Caco-2 (cell line): Measurements from ENCODE around the gene ZNF761. TPM values are rescaled to one million over a fixed set of nuclear protein-coding genes. Genes with fewer than 3 reads are reported as not detected.
A peak's percentile ranks its signal among the peaks of the same experiment; 100 is the strongest.
"Not testable (repeated sequence)": the region's sequence is repeated elsewhere in the genome, so short reads cannot be mapped to it uniquely, and the experiment has no call there.

ENCODE experiments used
- BruUV-seq: library from RNA; stranded (reverse); fragments of 400-500 nt; replicated peaks from 2 replicates; lab custom pipeline; 2021; lab: Mats Ljungman, UMichigan
- CTCF ChIA-PET: fragments of 300-600 bp; sonication (Branson Sonifier 250); formaldehyde crosslinking; loops from one replicate; lab custom pipeline; 2022; ENCODE audit warnings: antibody characterized with exemption; lab: Charles Lee
- POLR2A ChIA-PET: fragments of 300-600 bp; sonication (Branson Sonifier 250); formaldehyde crosslinking; loops from one replicate; lab custom pipeline; 2022; ENCODE audit warnings: antibody characterized with exemption; lab: Charles Lee
- DNase-seq, 2 experiments: peaks; one replicate each; pipeline versions ENCODE4 v3.0.0 to v3.0.0-alpha.2; 2020 to 2022
- H3K27me3 ChIP-seq: replicated peaks from 2 replicates; pipeline ENCODE4 v1.6.0; 2011; ENCODE audit warnings: low read length; ENCODE audit not compliant: control insufficient read depth, insufficient read depth
- H3K36me3 ChIP-seq: 2 replicates; pipeline ENCODE4 v1.5.1; 2011; ENCODE audit warnings: low read length; ENCODE audit not compliant: control insufficient read depth, insufficient read depth
- H3K4me1 ChIP-seq: fragments of 250-450 bp; sonication (Bioruptor Pico); 2 replicates; pipeline ENCODE4 v1.5.1; 2020; ENCODE audit warnings: mild to moderate bottlenecking
- H3K4me3 ChIP-seq: 2 replicates; pipeline ENCODE4 v1.5.1; 2011; ENCODE audit warnings: low read depth, mild to moderate bottlenecking, control low read depth, low read length
- H3K9me3 ChIP-seq: fragments of 250-450 bp; sonication (Bioruptor Pico); 2 replicates; pipeline ENCODE4 v1.5.1; 2020; ENCODE audit warnings: mild to moderate bottlenecking, moderate library complexity
- H3K27ac Mint-ChIP-seq: one replicate; pipeline ENCODE4 v1.8.0; 2022; ENCODE audit warnings: mixed read lengths; ENCODE audit not compliant: unreplicated experiment
- H3K27me3 Mint-ChIP-seq: one replicate; pipeline ENCODE4 v1.8.0; 2022; ENCODE audit warnings: mixed read lengths; ENCODE audit not compliant: insufficient read depth, unreplicated experiment
- H3K36me3 Mint-ChIP-seq: one replicate; pipeline ENCODE4 v1.8.0; 2022; ENCODE audit warnings: mild to moderate bottlenecking, mixed read lengths; ENCODE audit not compliant: insufficient read depth, unreplicated experiment
- H3K4me1 Mint-ChIP-seq: one replicate; pipeline ENCODE4 v1.8.0; 2022; ENCODE audit warnings: low read depth, mixed read lengths; ENCODE audit not compliant: unreplicated experiment
- H3K4me3 Mint-ChIP-seq: one replicate; pipeline ENCODE4 v1.8.0; 2022; ENCODE audit warnings: mild to moderate bottlenecking, moderate library complexity, mixed read lengths; ENCODE audit not compliant: unreplicated experiment
- H3K9me3 Mint-ChIP-seq: one replicate; pipeline ENCODE4 v1.8.0; 2022; ENCODE audit warnings: mixed read lengths; ENCODE audit not compliant: unreplicated experiment
- intact Hi-C: fragments of 100-400 bp; cut with micrococcal nuclease; formaldehyde crosslinking; loops from one replicate; pipeline ENCODE4 v1.10.0; 2022; ENCODE audit not compliant: unreplicated experiment
- total RNA-seq: library from RNA; stranded (reverse); gene quantifications from 2 replicates; pipeline ENCODE4 v1.2.3, GENCODE V29; 2022
- TF ChIP-seq, protein P1 (sequence below), 2 experiments: fragments of 200-600 bp in 1 of 2; IDR thresholded peaks; 1 replicate in 1 of 2; 2 replicates in 1 of 2; pipeline versions ENCODE4 v1.5.1 to v1.8.0; 2011 to 2022; ENCODE audit warnings: antibody characterized with exemption in 1 of 2, control low read depth in 1 of 2, inconsistent platforms in 1 of 2, low read depth in 1 of 2, low read length in 1 of 2, mild to moderate bottlenecking in 1 of 2, moderate library complexity in 1 of 2; ENCODE audit not compliant: insufficient read depth in 1 of 2, severe bottlenecking in 1 of 2, unreplicated experiment in 1 of 2

The ZNF761 gene
- total RNA-seq, 1 experiment from 2014 or later: 20.0 TPM

DNA sequence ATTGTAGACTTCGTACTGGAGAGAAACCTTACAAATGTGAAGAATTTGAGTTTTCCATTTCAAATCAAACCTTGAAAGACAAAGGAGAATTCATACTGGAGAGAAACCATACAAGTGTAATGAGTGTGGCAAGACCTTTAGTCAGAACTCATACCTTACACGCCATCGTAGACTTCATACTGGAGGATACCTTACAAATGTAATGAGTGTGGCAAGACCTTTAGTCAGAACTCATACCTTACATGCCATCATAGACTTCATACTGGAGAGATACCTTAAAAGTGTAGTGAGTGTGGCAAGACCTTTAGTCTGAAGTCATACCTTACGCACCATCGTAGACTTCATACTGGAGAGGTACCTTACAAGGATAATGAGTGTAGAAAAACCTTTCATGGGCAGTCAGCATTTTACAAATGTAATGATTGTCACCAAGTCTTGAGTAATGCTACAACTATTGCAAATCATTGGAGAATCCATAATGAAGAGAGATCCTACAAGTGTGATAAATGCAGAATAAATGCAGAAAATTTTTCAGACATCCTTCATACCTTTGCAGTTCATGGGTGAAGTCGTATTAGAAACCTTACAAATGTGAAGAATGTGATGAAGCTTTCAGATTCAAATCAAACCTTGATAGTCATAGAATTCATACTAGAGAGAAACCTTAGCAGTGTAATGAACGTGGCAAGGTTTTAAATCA is 22.1 kb upstream of the ZNF761 start:
- peaks cover 11% of the 10 kb centered on the region for H3K36me3 ChIP-seq
- peaks cover 59% of the 10 kb centered on the region for H3K9me3 Mint-ChIP-seq
- intact Hi-C loops: no loop called here

DNA sequence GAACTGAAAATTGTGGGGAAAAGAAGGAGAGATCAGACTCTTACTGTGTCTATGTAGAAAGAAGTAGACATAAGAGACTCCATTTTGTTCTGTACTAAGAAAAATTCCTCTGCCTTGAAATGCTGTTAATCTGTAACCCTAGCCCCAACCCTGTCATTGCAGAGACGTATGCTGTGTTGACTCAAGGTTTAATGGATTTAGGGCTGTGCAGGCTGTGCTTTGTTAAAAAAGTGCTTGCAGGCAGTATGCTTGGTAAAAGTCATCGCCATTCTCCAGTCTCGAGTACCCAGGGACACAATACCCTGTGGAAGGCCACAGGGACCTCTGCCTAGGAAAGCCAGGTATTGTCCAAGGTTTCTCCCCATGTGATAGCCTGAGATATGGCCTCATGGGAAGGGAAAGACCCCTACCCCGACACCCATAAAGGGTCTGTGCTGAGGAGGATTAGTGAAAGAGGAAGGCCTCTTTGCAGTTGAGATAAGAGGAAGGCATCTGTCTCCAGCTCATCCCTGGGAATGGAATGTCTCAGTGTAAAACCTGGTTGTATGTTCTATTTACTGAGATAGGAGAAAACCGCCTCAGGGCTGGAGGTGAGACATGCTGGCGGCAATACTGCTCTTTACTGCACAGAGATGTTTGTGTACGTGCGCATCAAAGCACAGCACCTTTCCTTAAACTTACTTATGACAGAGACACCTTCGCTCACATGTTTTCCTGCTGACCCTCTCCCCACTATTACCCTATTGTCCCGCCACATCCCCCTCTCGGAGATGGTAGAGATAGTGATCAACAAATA is 11.1 kb upstream of the ZNF761 start:
- BruUV-seq, POLR2A ChIA-PET, H3K4me1 Mint-ChIP-seq, H3K4me3 ChIP-seq, H3K36me3 ChIP-seq, H3K27me3 ChIP-seq, H3K27me3 Mint-ChIP-seq, intact Hi-C loops, CTCF ChIA-PET: not testable (repeated sequence)
- Histone ChIP-seq H3K4me1 (peaks cover 28% of the 10 kb centered on the region), H3K9me3 (peaks cover 51% of the 10 kb centered on the region)
- Mint-ChIP-seq H3K27ac (peak overlapping the region; percentile 84), H3K9me3 (peaks cover 20% of the 10 kb centered on the region), H3K4me3 (peak overlapping the region; percentile 35), H3K36me3 (peaks cover 30% of the 10 kb centered on the region)
- DNase-seq: peak; percentile 75 to 80

More for the DNA sequence above, 22.1 kb upstream of the ZNF761 start:
- no peak overlapping the region for H3K27ac Mint-ChIP-seq
- H3K4me3 ChIP-seq: no peak overlapping the region
- peaks cover 80% of the 10 kb centered on the region for H3K36me3 Mint-ChIP-seq
- no peak overlapping the region for H3K4me3 Mint-ChIP-seq
- no peaks in the 10 kb centered on the region for H3K4me1 Mint-ChIP-seq
- TSS peak; percentile 4 for BruUV-seq
- TF ChIP-seq, protein P1, sequence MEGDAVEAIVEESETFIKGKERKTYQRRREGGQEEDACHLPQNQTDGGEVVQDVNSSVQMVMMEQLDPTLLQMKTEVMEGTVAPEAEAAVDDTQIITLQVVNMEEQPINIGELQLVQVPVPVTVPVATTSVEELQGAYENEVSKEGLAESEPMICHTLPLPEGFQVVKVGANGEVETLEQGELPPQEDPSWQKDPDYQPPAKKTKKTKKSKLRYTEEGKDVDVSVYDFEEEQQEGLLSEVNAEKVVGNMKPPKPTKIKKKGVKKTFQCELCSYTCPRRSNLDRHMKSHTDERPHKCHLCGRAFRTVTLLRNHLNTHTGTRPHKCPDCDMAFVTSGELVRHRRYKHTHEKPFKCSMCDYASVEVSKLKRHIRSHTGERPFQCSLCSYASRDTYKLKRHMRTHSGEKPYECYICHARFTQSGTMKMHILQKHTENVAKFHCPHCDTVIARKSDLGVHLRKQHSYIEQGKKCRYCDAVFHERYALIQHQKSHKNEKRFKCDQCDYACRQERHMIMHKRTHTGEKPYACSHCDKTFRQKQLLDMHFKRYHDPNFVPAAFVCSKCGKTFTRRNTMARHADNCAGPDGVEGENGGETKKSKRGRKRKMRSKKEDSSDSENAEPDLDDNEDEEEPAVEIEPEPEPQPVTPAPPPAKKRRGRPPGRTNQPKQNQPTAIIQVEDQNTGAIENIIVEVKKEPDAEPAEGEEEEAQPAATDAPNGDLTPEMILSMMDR (IDR thresholded peaks at IDR 0.05; ENCODE audit: insufficient read depth in 1 of 2, low read depth in 1 of 2, low read length in 1 of 2, severe bottlenecking in 1 of 2, unreplicated experiment in 1 of 2): no peak
- no peaks in the 10 kb centered on the region for H3K27me3 ChIP-seq
- ChIA-PET CTCF (no interaction called here), POLR2A (no interaction called here)
- no peaks in the 10 kb centered on the region for H3K4me1 ChIP-seq
- no peaks in the 10 kb centered on the region for H3K27me3 Mint-ChIP-seq
- peaks cover 48% of the 10 kb centered on the region for H3K9me3 ChIP-seq
- no peak for DNase-seq

DNA sequence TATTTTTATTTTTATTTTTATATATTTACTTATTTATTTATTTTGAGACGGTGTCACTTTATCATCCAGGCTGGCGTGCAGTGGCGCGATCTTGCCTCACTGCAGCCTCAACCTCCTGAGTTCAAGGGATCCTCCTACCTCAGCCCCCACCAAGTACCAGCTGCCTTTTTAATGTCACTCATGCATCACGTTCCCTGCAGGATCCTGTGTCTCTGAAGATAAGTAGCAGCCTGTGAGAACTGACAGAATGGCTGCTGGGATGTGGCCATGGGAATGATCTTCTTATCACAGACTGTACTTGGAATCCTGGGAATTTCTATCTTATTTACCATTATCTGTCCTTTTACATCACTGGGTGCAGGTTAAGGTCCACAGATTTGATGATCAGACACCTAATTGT is 9.2 kb upstream of the ZNF761 start:
- Histone ChIP-seq H3K9me3 (peaks cover 50% of the 10 kb centered on the region), H3K36me3 (no peaks in the 10 kb centered on the region; the same call in 1 of the 2 replicates), H3K27me3 (no peaks in the 10 kb centered on the region), H3K4me3 (no peak overlapping the region), H3K4me1 (peaks cover 28% of the 10 kb centered on the region)
- H3K4me1 Mint-ChIP-seq: peaks cover 8% of the 10 kb centered on the region
- TF ChIP-seq, protein P1 (IDR thresholded peaks at IDR 0.05; ENCODE audit: insufficient read depth in 1 of 2, low read depth in 1 of 2, low read length in 1 of 2, severe bottlenecking in 1 of 2, unreplicated experiment in 1 of 2): no peak
- intact Hi-C loops: no loop called here
- H3K4me3 Mint-ChIP-seq: no peak overlapping the region
- peaks cover 28% of the 10 kb centered on the region for H3K36me3 Mint-ChIP-seq
- POLR2A ChIA-PET: no interaction called here
- no peak for DNase-seq
- H3K27ac Mint-ChIP-seq: no peak overlapping the region
- no peaks in the 10 kb centered on the region for H3K27me3 Mint-ChIP-seq
- CTCF ChIA-PET: no interaction called here
- peaks cover 11% of the 10 kb centered on the region for H3K9me3 Mint-ChIP-seq
- no TSS peak for BruUV-seq

DNA sequence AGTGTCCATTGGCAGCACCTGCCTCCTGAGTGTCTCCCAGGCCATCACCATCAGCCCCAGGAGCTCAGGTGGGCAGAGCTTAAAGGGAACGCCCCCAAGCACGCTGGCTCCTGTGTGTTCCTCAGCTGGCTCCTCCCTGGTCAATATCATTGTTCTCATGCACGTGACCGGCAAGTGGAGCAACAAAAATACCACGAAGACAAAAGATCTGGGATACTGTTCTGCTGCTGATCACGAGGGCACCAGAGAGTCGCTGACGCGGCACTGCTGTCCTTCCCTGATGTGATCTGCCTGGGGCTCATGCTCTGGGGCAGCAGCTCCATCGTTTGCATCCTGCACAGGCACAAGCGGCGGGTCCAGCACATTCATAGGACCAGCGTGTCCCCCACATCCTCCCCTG is 8.7 kb upstream of the ZNF761 start:
- H3K27me3 ChIP-seq, H3K27ac Mint-ChIP-seq, H3K9me3 Mint-ChIP-seq, POLR2A ChIA-PET, H3K27me3 Mint-ChIP-seq, DNase-seq, H3K36me3 ChIP-seq, H3K4me3 ChIP-seq, H3K4me1 Mint-ChIP-seq, CTCF ChIA-PET, intact Hi-C loops, H3K4me3 Mint-ChIP-seq, BruUV-seq: not testable (repeated sequence)
- Histone ChIP-seq H3K4me1 (peaks cover 28% of the 10 kb centered on the region), H3K9me3 (peaks cover 44% of the 10 kb centered on the region)
- H3K36me3 Mint-ChIP-seq: peaks cover 33% of the 10 kb centered on the region

DNA sequence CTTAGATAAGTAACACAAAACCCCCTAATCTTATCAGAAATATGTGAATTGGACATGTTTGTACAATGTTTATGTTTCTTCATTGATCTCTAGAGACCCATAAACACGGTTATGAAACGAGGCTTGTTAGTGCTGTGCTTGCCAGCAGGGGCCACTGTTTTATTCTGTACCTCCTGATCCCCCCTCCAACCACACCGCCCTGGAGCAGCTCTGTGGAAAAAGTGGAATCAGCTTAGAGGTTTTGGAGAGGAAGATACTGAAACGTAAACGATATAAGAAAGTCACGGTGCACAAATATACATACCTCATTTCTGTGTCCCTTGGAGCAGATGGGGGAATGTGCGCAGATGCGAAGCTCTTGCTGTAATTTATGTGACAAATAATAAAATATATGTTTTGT is 8.1 kb upstream of the ZNF761 start:
- H3K27ac Mint-ChIP-seq: not testable (repeated sequence)

More for the DNA sequence above, 8.1 kb upstream of the ZNF761 start:
- Histone ChIP-seq H3K9me3 (peaks cover 39% of the 10 kb centered on the region), H3K4me1 (peaks cover 28% of the 10 kb centered on the region)
- H3K36me3 Mint-ChIP-seq: peaks cover 35% of the 10 kb centered on the region
- intact Hi-C loops, H3K27me3 ChIP-seq, H3K9me3 Mint-ChIP-seq, H3K27me3 Mint-ChIP-seq, POLR2A ChIA-PET, H3K4me1 Mint-ChIP-seq, H3K4me3 ChIP-seq, H3K36me3 ChIP-seq: not testable (repeated sequence)
- CTCF ChIA-PET: interaction anchor here (0.6 kb wide), 2 partner anchors 81 to 97 kb away, joined by 3 to 6 read pairs; no protein-coding TSS in a partner anchor
- TSS peak; percentile 51 for BruUV-seq
- peak; percentile 43 to 47 for DNase-seq
- peak overlapping the region; percentile 38 for H3K4me3 Mint-ChIP-seq
